ENCODE measurements around the gene COL27A1. TPM values are rescaled to one million over a fixed set of nuclear protein-coding genes. Genes with fewer than 3 reads are reported as not detected.

COL27A1 gene
- polyA plus RNA-seq, 1 of the 3 experiments (the other 2 are of a cell fraction), result 8.7 TPM

GRCh38 chr9:114117614-114117995 lies 37.7 kb upstream of the COL27A1 start:
- Histone ChIP-seq H3K79me2 (ENCODE audit: insufficient read depth) (no peaks in the 10 kb centered on the region), H4K20me1 (ENCODE audit: insufficient read depth) (no peaks in the 10 kb centered on the region), H3K9ac (no peak overlapping the region), H3K27me3 (ENCODE audit: insufficient read depth) (peaks cover 5% of the 10 kb centered on the region; the same call in 1 of the 2 replicates), H2AFZ (ENCODE audit: low read depth) (no peak overlapping the region), H3F3A (replicated peaks; ENCODE audit: insufficient read depth) (no peaks in the 10 kb centered on the region), H3K9me2 (no peaks in the 10 kb centered on the region), H3K4me1 (ENCODE audit: control insufficient read depth in 1 of 2, insufficient read depth in 2 of 2, low read depth in 1 of 2, low read length in 1 of 2) (no peaks in the 10 kb centered on the region; a peak in 1 of 4 replicates), H3K4me3 (ENCODE audit: low read depth in 2 of 2, low read length in 1 of 2) (no peak overlapping the region), H3K4me2 (no peak overlapping the region), H3K36me3 (replicated peaks in 1 of 2; ENCODE audit: control insufficient read depth in 1 of 2, insufficient read depth in 2 of 2, low read length in 1 of 2) (no peaks in the 10 kb centered on the region), H3K9me3 (no peaks in the 10 kb centered on the region), H3K27ac (ENCODE audit: low read depth in 2 of 2, low read length in 1 of 2) (no peak overlapping the region)
- 81% methylated on average over 7 of the region's 7 CpGs for WGBS (ENCODE audit: low lambda C conversion rate)
- POLR2A ChIA-PET, result no interaction called here
- no peak for TF ChIP-seq RFX5 (IDR thresholded peaks at IDR 0.05; ENCODE audit: low read length)
- no peak for TF ChIP-seq TCF12 (IDR thresholded peaks at IDR 0.05)
- TF ChIP-seq MEF2A (IDR thresholded peaks at IDR 0.05; ENCODE audit: borderline replicate concordance, low read depth), result no peak
- no peak for TF ChIP-seq SIN3A (IDR thresholded peaks at IDR 0.05; ENCODE audit: borderline replicate concordance, low read depth, low read length)
- TF ChIP-seq YY1 (IDR thresholded peaks at IDR 0.05; ENCODE audit: low read depth), result no peak
- TF ChIP-seq ELF1 (IDR thresholded peaks at IDR 0.05), result no peak
- no peak for TF ChIP-seq TAF1 (IDR thresholded peaks at IDR 0.05; ENCODE audit: borderline replicate concordance, low read depth, low read length)
- TF ChIP-seq CHD2 (IDR thresholded peaks at IDR 0.05; ENCODE audit: low read length, partially characterized antibody), result no peak
- no peak for DNase-seq
- CTCF ChIA-PET, result interaction anchor here (0.6 to 5.0 kb wide), 5 partner anchors 10 to 173 kb away, joined by 3 to 28 read pairs (median 3); partner anchors contain the start of gene COL27A1

DNA sequence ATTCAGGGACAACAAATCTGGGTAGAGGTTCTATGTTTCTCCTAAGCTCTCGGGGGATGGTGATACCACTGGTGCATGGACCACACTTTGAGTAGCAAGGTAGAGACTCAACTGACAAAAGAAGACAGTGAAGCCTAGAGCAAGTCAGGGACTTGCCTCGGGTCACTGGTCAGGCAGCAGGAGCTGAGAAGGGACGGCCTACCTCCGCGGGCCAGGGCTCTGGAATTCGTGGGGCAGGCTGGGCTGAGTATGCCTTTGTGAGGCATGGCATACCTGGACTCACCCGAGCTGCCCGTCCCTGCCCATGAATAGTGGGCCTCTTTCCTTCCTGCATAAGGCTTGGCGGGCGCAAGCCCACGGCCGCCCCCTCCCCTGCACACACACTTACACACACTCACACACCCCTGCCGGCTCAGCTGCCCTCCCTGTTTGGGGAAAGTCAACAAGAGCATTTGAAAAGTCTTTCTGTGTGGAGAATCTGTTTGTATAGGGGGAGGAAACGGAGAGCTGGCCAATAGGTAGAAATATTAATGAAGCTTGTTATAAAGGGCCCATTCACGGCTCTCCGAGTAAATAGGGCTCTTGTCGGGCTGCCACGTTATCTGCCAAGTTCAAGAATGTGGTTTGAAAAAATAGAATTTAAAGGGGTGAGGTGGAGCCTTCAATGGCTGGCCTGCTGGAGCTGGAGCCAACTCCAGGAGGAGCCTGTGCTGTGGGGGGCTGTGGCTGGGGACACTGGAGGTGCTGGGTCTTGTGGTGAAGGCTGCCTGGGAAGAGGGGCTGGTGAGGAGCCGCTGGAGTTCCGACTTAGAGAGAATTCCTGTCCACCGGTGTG lies 37.1 kb upstream of the COL27A1 start:
- Histone ChIP-seq H3K36me3 (replicated peaks in 1 of 2; ENCODE audit: control insufficient read depth in 1 of 2, insufficient read depth in 2 of 2, low read length in 1 of 2) (no peaks in the 10 kb centered on the region), H3K79me2 (ENCODE audit: insufficient read depth) (no peaks in the 10 kb centered on the region), H2AFZ (ENCODE audit: low read depth) (no peak overlapping the region), H3K9me2 (no peaks in the 10 kb centered on the region), H3K27ac (ENCODE audit: low read depth in 2 of 2, low read length in 1 of 2) (no peak overlapping the region), H3F3A (replicated peaks; ENCODE audit: insufficient read depth) (no peaks in the 10 kb centered on the region), H3K4me3 (ENCODE audit: low read depth in 2 of 2, low read length in 1 of 2) (no peak overlapping the region), H3K4me1 (ENCODE audit: control insufficient read depth in 1 of 2, insufficient read depth in 2 of 2, low read depth in 1 of 2, low read length in 1 of 2) (no peaks in the 10 kb centered on the region; a peak in 1 of 4 replicates), H4K20me1 (ENCODE audit: insufficient read depth) (no peaks in the 10 kb centered on the region), H3K27me3 (ENCODE audit: insufficient read depth) (peaks cover 5% of the 10 kb centered on the region; the same call in 1 of the 2 replicates), H3K4me2 (no peak overlapping the region), H3K9ac (no peak overlapping the region), H3K9me3 (no peaks in the 10 kb centered on the region)
- WGBS (ENCODE audit: low lambda C conversion rate), result 59% methylated on average over 8 of the region's 21 CpGs
- no peak for DNase-seq
- POLR2A ChIA-PET, result no interaction called here
- no peak for TF ChIP-seq IRF3 (IDR thresholded peaks at IDR 0.05; ENCODE audit: low read depth, low read length)
- TF ChIP-seq TCF12 (IDR thresholded peaks at IDR 0.05), result no peak
- CTCF ChIA-PET, result interaction anchor here (0.6 to 5.0 kb wide), 7 partner anchors 11 to 173 kb away, joined by 3 to 28 read pairs (median 3); partner anchors contain the start of gene COL27A1
